ENCODE measurements around the gene CGNL1.

The CGNL1 gene

DNA sequence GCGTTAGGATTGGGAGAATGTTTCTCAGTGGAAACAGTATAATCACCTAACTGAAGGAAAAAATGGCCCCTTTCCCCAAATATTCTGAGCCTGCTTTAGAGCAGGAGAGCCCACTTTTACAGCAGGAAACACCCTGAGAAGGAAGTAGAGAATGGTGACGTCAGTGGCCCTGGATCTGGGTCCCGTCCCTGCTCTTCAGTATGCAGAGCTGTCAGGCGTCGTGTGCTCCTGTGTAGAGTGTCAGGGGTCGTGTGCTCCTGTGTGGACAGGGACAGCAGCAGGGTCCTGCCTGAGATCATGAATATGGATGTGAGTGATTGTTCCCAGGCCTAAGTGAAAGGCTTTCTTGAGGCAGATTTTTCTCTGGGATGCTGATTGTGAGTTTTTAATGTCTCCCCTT lies 45.2 kb downstream of the CGNL1 start:
- Histone ChIP-seq H3K9ac (peak overlapping the region in 9 of 11 experiments; percentile 57 to 82 (median 72); a peak in 18 of 22 replicates), H4K20me1 (no peaks in the 10 kb centered on the region), H3K4me1 (peaks cover 32 to 75% (median 58%) of the 10 kb centered on the region in 10 experiments), H3K27me3 (no peaks in the 10 kb centered on the region), H3K36me3 (no peaks in the 10 kb centered on the region), H3K4me2 (peak overlapping the region; percentile 26 to 92 (median 81)), H3K9me3 (replicated peaks in 1 of 11) (peaks cover 0 to 18% (median 0%) of the 10 kb centered on the region in 11 experiments; a peak in 5 of 22 replicates), H3K27ac (peak overlapping the region in 10 of 11 experiments; percentile 41 to 96 (median 93); a peak in 19 of 22 replicates), H3K4me3 (peak overlapping the region in 3 of 10 experiments; percentile 5 to 25 (median 6); a peak in 3 of 20 replicates)
- TF ChIP-seq Cebpa-rat (IDR thresholded peaks at IDR 0.05) = no peak

GRCh38 chr15:57422113-57422754 lies 45.9 kb downstream of the CGNL1 start:
- H3K9ac ChIP-seq = peak overlapping the region in 9 of 11 experiments; percentile 57 to 82 (median 72); a peak in 17 of 22 replicates
- peak overlapping the region in 2 of 10 experiments; percentile 14 to 25; a peak in 3 of 20 replicates for H3K4me3 ChIP-seq
- H3K9me3 ChIP-seq (replicated peaks in 1 of 11) = peaks cover 0 to 18% (median 0%) of the 10 kb centered on the region in 11 experiments; a peak in 5 of 22 replicates
- H3K36me3 ChIP-seq = no peaks in the 10 kb centered on the region
- H4K20me1 ChIP-seq = no peaks in the 10 kb centered on the region
- peak overlapping the region in 10 of 11 experiments; percentile 41 to 96 (median 93); a peak in 19 of 22 replicates for H3K27ac ChIP-seq
- peak overlapping the region; percentile 26 to 92 (median 81) for H3K4me2 ChIP-seq
- H3K27me3 ChIP-seq = no peaks in the 10 kb centered on the region
- peak in 7 of 11 experiments; percentile 43 to 82 (median 54); a peak in 8 of 22 replicates for TF ChIP-seq Cebpa-rat (IDR thresholded peaks at IDR 0.05)
- H3K4me1 ChIP-seq = peaks cover 32 to 81% (median 58%) of the 10 kb centered on the region in 10 experiments

- Histone ChIP-seq H3K9me3 (replicated peaks in 1 of 11) (peaks cover 0 to 16% (median 0%) of the 10 kb centered on the region in 11 experiments; a peak in 5 of 22 replicates), H3K4me2 (peak overlapping the region; percentile 26 to 92 (median 81)), H3K36me3 (no peaks in the 10 kb centered on the region), H3K27ac (peak overlapping the region in 7 of 11 experiments; percentile 88 to 96 (median 94); a peak in 15 of 22 replicates), H3K4me3 (no peak overlapping the region), H4K20me1 (no peaks in the 10 kb centered on the region), H3K27me3 (no peaks in the 10 kb centered on the region), H3K9ac (no peak overlapping the region), H3K4me1 (peaks cover 28 to 85% (median 57%) of the 10 kb centered on the region in 10 experiments)
- no peak for TF ChIP-seq Cebpa-rat (IDR thresholded peaks at IDR 0.05)
Observed at GRCh38 chr15:57423599-57424140, 47.4 kb downstream of the CGNL1 start.

- H3K36me3 ChIP-seq = no peaks in the 10 kb centered on the region
- no peak overlapping the region for H3K4me3 ChIP-seq
- peak overlapping the region in 7 of 11 experiments; percentile 3 to 59 (median 31); a peak in 8 of 22 replicates for H3K4me2 ChIP-seq
- no peak overlapping the region for H3K9ac ChIP-seq
- no peaks in the 10 kb centered on the region for H3K27me3 ChIP-seq
- peaks cover 0 to 12% (median 0%) of the 10 kb centered on the region in 11 experiments; a peak in 4 of 22 replicates for H3K9me3 ChIP-seq (replicated peaks in 1 of 11)
- no peak for TF ChIP-seq Cebpa-rat (IDR thresholded peaks at IDR 0.05)
- H3K27ac ChIP-seq = peak overlapping the region in 2 of 11 experiments; percentile 94 to 96; a peak in 3 of 22 replicates
- no peaks in the 10 kb centered on the region for H4K20me1 ChIP-seq
- H3K4me1 ChIP-seq = peaks cover 27 to 75% (median 54%) of the 10 kb centered on the region in 10 experiments
Observed at GRCh38 chr15:57424628-57425405, 48.5 kb downstream of the CGNL1 start.

- H3K4me1 ChIP-seq = peaks cover 27 to 68% (median 49%) of the 10 kb centered on the region in 10 experiments
Observed at GRCh38 chr15:57425842-57426241, 49.5 kb downstream of the CGNL1 start.

GRCh38 chr15:57427367-57427821 lies 51.1 kb downstream of the CGNL1 start:
- peaks cover 14 to 53% (median 33%) of the 10 kb centered on the region in 10 experiments for H3K4me1 ChIP-seq
- no peak overlapping the region; a peak in 1 of 22 replicates for H3K27ac ChIP-seq
- H3K9ac ChIP-seq = no peak overlapping the region
- 0 out of 22 replicates have a peak, but pooled peaks cover 0 to 4% (median 0%) of the 10 kb centered on the region in 11 experiments for H3K9me3 ChIP-seq (replicated peaks in 1 of 11)
- no peak for TF ChIP-seq Cebpa-rat (IDR thresholded peaks at IDR 0.05)
- H3K27me3 ChIP-seq = no peaks in the 10 kb centered on the region
- no peaks in the 10 kb centered on the region for H4K20me1 ChIP-seq
- no peaks in the 10 kb centered on the region for H3K36me3 ChIP-seq
- no peak overlapping the region for H3K4me3 ChIP-seq
- H3K4me2 ChIP-seq = peak overlapping the region in 6 of 11 experiments; percentile 11 to 47 (median 42); a peak in 12 of 22 replicates

More at GRCh38 chr15:57425842-57426241, 49.5 kb downstream of the CGNL1 start:
- Histone ChIP-seq H3K9me3 (replicated peaks in 1 of 11) (peaks cover 0 to 7% (median 0%) of the 10 kb centered on the region in 11 experiments; a peak in 2 of 22 replicates), H3K9ac (no peak overlapping the region), H3K27ac (no peak overlapping the region), H3K36me3 (no peaks in the 10 kb centered on the region), H3K4me2 (no peak overlapping the region), H3K4me3 (no peak overlapping the region), H4K20me1 (no peaks in the 10 kb centered on the region), H3K27me3 (no peaks in the 10 kb centered on the region)
- no peak for TF ChIP-seq Cebpa-rat (IDR thresholded peaks at IDR 0.05)

- Histone ChIP-seq H3K36me3 (no peaks in the 10 kb centered on the region), H3K9me3 (replicated peaks in 1 of 11) (no peaks in the 10 kb centered on the region), H3K4me2 (no peak overlapping the region), H3K4me1 (peaks cover 0 to 18% (median 6%) of the 10 kb centered on the region in 10 experiments; a peak in 8 of 20 replicates), H4K20me1 (no peaks in the 10 kb centered on the region), H3K27ac (no peak overlapping the region), H3K4me3 (no peak overlapping the region), H3K9ac (no peak overlapping the region), H3K27me3 (no peaks in the 10 kb centered on the region)
- no peak for TF ChIP-seq Cebpa-rat (IDR thresholded peaks at IDR 0.05)
Observed at GRCh38 chr15:57432141-57432741, 55.9 kb downstream of the CGNL1 start.

DNA sequence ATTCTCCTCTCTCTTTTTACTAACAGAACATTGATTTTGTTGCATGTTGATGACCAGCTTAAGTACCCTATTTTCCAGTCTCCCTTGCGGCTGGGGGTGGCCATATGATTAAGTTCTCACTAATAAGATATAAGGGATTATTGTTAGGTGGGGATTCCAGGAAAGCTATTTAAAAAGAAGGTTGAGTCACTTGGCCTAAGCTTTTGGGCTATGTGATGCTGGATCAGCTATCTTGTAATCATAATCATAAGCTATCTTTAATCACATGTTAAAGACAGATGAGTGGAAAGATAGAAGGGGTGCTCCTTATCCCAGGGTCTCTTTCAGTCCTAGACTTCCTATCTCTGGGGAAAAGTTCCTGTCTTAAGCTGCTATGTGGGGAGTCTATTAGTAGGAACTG lies 59.9 kb downstream of the CGNL1 start:
- H3K36me3 ChIP-seq = no peaks in the 10 kb centered on the region
- H3K9ac ChIP-seq = no peak overlapping the region
- no peaks in the 10 kb centered on the region for H4K20me1 ChIP-seq
- H3K4me1 ChIP-seq = peaks cover 0 to 12% (median 11%) of the 10 kb centered on the region in 10 experiments; a peak in 15 of 20 replicates
- no peak overlapping the region for H3K4me2 ChIP-seq
- no peak for TF ChIP-seq Cebpa-rat (IDR thresholded peaks at IDR 0.05)
- H3K27ac ChIP-seq = no peak overlapping the region
- no peak overlapping the region for H3K4me3 ChIP-seq
- no peaks in the 10 kb centered on the region for H3K9me3 ChIP-seq (replicated peaks in 1 of 11)
- H3K27me3 ChIP-seq = no peaks in the 10 kb centered on the region

All from BLaER1 treated with 17β-estradiol and CSF1 and Interleukin-3, amounts not matched to agents 10 nM and 100 nM (cell line).